Stimulated activated CD4-positive, alpha-beta T cell treated with anti-CD3 and anti-CD28 coated beads, Interleukin-12 subunit alpha, Interleukin-12 subunit beta, amount 100 ng/mL, for 48 hours (primary cell): ENCODE results near the gene HYAL1.
"Not testable (repeated sequence)": the region's sequence is repeated elsewhere in the genome, so short reads cannot be mapped to it uniquely, and the experiment has no call there.

Source experiments
- DNase-seq, 3 donors: peaks; one replicate each; pipeline ENCODE4 v3.0.0-alpha.2; 2020; ENCODE audit warnings: low read depth in 2 of 3, low spot score in 1 of 3

The HYAL1 gene

DNA sequence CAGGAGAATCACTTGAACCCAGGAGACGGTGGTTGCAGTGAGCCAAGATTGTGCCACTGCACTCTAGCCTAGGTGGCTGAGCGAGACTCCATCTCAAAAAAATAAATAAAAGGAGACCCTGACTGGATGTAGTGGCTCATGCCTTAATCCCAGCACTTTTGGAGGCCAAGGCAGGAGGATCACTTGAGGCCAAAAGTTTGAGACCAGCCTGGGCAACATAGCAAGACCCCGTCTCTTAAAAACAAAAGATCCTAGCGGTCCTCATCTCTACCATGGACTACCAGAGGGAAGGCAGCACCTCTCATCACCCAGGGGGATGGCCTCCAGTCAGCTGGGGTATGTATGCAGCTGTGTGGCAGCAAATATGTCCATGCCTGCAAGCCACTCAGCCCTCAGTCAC is 41.2 kb downstream of the HYAL1 start:
- not testable (repeated sequence) for DNase-seq

GRCh38 chr3:50261505-50261904 is 41.9 kb downstream of the HYAL1 start:
- DNase-seq: no peak

DNA sequence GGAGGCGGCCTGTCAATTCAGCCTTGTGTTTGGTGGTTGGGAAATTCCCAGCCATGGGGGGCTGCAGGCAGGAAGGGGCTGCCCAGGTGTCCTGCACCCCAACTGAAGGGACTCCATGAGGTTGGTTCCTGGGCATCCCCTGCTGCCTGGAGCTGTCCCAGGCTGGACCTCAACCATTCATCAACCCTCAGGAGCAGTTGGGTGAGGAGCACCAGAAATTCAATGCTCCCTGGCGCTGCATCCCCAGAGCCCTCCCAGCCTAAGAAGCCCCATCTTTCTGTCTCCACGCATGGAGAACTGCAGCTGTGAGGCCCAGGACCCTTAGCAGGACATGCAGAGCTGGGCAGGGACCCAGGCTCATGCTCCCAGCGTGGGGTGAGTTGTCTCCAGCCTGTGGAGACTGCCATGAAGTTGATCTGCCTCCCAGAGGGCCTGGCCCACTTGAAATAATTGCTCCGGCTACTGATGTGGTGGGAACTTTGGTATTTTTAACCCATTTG is 42.4 kb downstream of the HYAL1 start:
- no peak for DNase-seq

DNA sequence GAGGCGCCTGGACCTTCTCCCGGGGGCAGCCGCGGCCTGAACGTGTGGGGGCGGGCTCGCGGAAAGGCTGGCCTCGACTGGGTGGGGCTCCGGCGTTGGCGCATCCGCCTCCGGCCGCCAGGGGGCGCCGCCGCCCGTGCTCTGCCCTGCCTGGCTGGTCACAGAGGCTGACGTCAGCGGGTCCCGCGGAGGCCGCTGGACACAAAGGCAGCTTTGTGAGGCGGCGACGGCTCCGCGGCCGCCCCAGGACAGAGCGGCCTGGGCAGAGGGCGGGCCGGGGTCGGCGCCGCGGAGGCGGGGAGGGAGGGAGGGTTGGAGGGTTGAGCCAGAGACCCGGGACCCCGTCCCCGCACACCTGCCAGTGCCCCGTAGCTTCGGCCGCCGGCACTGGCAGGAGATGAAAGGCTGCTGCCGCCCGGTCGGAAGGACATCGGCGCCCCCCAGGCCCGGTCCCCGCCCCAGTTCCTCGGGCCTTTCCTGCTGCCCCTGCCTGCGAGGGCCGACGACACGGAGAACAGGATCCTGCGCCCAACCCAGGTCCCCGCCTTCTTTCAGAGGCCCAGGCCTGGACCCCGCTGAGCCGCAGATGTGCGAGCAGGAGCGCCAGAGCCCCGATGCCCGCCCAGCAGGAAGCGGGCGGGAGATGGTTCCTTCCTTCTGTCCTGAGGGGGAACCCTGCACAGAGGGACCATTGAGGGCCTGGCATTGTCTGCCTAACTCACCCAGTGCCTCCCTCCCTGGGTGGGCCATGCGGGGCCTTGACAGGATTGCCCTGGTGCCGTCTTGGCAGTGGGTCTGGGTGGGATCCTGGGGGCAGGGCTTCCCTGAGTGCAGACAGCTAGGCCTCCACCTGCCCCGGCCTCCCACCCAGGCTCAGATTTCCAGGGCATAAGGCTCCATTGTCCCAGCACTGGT is 43.1 kb downstream of the HYAL1 start:
- peak; percentile 74 to 84 (median 74) for DNase-seq

- DNase-seq: no peak
Observed at GRCh38 chr3:50259432-50260026, 43.8 kb downstream of the HYAL1 start.

GRCh38 chr3:50258979-50259378 is 44.4 kb downstream of the HYAL1 start:
- DNase-seq: no peak

- no peak for DNase-seq
Observed at GRCh38 chr3:50258029-50258680, 45.2 kb downstream of the HYAL1 start.

GRCh38 chr3:50256978-50257890 is 46.1 kb downstream of the HYAL1 start:
- DNase-seq: no peak

- DNase-seq: no peak
Observed at GRCh38 chr3:50255251-50255615, 48.1 kb downstream of the HYAL1 start.

- DNase-seq: no peak
Observed at GRCh38 chr3:50254577-50255250, 48.7 kb downstream of the HYAL1 start.

- no peak for DNase-seq
Observed at GRCh38 chr3:50251220-50251619, 52.2 kb downstream of the HYAL1 start.

DNA sequence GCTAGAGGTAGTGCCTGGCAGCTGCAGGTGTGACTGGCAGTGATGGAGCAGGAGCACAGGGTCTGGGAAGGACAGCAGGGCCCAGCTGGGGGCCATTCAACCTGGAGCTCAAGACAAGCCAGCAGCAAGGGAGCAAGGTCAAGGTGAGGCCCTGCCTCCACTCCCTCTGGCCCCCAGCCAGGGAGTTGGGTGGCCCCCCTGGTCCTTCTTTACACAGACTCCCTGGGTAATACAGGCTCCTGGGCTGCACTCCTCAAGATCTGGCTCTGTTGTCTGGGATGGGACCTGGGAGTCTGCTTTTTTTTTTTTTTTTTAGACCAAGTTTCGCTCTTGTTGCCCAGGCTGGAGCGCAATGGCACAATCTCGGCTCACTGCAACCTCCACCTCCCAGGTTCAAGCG is 52.9 kb downstream of the HYAL1 start:
- no peak for DNase-seq
